H1 (cell line): ENCODE results near the gene QSOX1. TPM values are rescaled to one million over a fixed set of nuclear protein-coding genes. Genes with fewer than 3 reads are reported as not detected.

Experiments
- BRCA1 ChIP-seq: IDR thresholded peaks from 2 replicates; pipeline ENCODE4 v1.6.1; 2012; ENCODE audit warnings: low read depth, low read length, improper control_type of control experiment
- CHD2 ChIP-seq: IDR thresholded peaks from 2 replicates; pipeline ENCODE4 v1.6.1; 2012; ENCODE audit warnings: low read length, improper control_type of control experiment
- HDAC2 ChIP-seq, 2 experiments: fragments of 300-600 bp in 1 of 2; sonication (generic) in 1 of 2; IDR thresholded peaks; 2 replicates each; pipeline ENCODE4 v1.6.1; 2011 to 2012; ENCODE audit warnings: low read depth in 2 of 2, low read length in 2 of 2, mild to moderate bottlenecking in 2 of 2, moderate library complexity in 2 of 2, borderline replicate concordance in 1 of 2, inconsistent platforms in 1 of 2
- JUND ChIP-seq: IDR thresholded peaks from 2 replicates; pipeline ENCODE4 v1.6.1; 2011; ENCODE audit warnings: mild to moderate bottlenecking, improper control_type of control experiment, low read length
- NANOG ChIP-seq: IDR thresholded peaks from 2 replicates; pipeline ENCODE4 v1.6.1; 2011; ENCODE audit warnings: low read length, low read depth, mild to moderate bottlenecking, inconsistent platforms; ENCODE audit not compliant: insufficient read depth, poor library complexity, severe bottlenecking
- RBBP5 ChIP-seq: IDR thresholded peaks from 2 replicates; pipeline ENCODE4 v1.7.1; 2012; ENCODE audit warnings: low read depth, mild to moderate bottlenecking, inconsistent platforms, low read length, moderate library complexity, borderline replicate concordance
- SAP30 ChIP-seq: fragments of 300-600 bp; sonication (generic); IDR thresholded peaks from 2 replicates; pipeline ENCODE4 v1.7.1; 2012; ENCODE audit warnings: low read length, moderate library complexity, mild to moderate bottlenecking, inconsistent platforms; ENCODE audit not compliant: insufficient read depth, insufficient replicate concordance
- polyA plus RNA-seq, 7 experiments: library from polyadenylated mRNA; depleted of rRNA in 3 of 7; stranded (reverse) in 5 of 7; unstranded in 2 of 7; fragments of >200 nt in 5 of 7; fragments of 200-250 nt in 2 of 7; gene quantifications; 1 replicate in 5 of 7; 2 replicates in 1 of 7; 4 replicates in 1 of 7; pipeline versions ENCODE4 v1.2.1 to v1.2.3, GENCODE V29; 2011 to 2013; ENCODE audit warnings: missing spikeins in 2 of 7, mixed read lengths in 2 of 7
- total RNA-seq: library from RNA; stranded (reverse); fragmentation: NEBNext Ultra II Directional; extraction: Animal tissue kit (Norgen Biotek cat#: 25700); gene quantifications from 2 replicates; pipeline ENCODE4 v1.2.1, GENCODE V29; 2021
- TF ChIP-seq, protein P1 (sequence below): fragments of 300-600 bp; sonication (generic); IDR thresholded peaks from 2 replicates; pipeline ENCODE4 v1.7.1; 2012; ENCODE audit warnings: low read length, moderate library complexity, mild to moderate bottlenecking, inconsistent platforms; ENCODE audit not compliant: insufficient replicate concordance
- TF ChIP-seq, protein P2 (sequence below): IDR thresholded peaks from 2 replicates; pipeline ENCODE4 v1.6.1; 2012; ENCODE audit warnings: inconsistent platforms

QSOX1 gene
- total and polyA plus RNA-seq, 2 of the 8 experiments (the other 6 are each of a cell fraction or from before 2014, with no cell fraction given), result 97.7 to 123 TPM

DNA sequence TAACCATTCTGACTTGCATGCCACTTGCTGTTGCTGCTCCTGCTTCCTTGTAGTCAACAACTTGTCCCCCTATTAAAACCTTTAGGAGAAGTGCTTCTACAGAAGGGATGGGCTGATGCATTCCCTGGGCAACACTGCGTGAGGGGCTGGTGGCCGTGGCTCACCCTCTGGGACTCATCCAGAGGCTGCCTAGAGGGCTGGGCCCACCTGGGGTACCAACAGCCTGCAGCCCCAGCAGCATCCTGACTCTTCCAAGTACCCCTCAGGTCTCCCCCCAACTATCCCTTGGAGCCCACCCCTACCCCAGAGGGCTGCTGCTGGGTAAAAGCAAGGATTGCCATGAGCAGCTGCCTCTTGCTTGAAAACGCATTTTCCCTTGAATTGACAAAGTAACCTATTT is 40.7 kb downstream of the QSOX1 start (continued):
- TF ChIP-seq, protein P1, sequence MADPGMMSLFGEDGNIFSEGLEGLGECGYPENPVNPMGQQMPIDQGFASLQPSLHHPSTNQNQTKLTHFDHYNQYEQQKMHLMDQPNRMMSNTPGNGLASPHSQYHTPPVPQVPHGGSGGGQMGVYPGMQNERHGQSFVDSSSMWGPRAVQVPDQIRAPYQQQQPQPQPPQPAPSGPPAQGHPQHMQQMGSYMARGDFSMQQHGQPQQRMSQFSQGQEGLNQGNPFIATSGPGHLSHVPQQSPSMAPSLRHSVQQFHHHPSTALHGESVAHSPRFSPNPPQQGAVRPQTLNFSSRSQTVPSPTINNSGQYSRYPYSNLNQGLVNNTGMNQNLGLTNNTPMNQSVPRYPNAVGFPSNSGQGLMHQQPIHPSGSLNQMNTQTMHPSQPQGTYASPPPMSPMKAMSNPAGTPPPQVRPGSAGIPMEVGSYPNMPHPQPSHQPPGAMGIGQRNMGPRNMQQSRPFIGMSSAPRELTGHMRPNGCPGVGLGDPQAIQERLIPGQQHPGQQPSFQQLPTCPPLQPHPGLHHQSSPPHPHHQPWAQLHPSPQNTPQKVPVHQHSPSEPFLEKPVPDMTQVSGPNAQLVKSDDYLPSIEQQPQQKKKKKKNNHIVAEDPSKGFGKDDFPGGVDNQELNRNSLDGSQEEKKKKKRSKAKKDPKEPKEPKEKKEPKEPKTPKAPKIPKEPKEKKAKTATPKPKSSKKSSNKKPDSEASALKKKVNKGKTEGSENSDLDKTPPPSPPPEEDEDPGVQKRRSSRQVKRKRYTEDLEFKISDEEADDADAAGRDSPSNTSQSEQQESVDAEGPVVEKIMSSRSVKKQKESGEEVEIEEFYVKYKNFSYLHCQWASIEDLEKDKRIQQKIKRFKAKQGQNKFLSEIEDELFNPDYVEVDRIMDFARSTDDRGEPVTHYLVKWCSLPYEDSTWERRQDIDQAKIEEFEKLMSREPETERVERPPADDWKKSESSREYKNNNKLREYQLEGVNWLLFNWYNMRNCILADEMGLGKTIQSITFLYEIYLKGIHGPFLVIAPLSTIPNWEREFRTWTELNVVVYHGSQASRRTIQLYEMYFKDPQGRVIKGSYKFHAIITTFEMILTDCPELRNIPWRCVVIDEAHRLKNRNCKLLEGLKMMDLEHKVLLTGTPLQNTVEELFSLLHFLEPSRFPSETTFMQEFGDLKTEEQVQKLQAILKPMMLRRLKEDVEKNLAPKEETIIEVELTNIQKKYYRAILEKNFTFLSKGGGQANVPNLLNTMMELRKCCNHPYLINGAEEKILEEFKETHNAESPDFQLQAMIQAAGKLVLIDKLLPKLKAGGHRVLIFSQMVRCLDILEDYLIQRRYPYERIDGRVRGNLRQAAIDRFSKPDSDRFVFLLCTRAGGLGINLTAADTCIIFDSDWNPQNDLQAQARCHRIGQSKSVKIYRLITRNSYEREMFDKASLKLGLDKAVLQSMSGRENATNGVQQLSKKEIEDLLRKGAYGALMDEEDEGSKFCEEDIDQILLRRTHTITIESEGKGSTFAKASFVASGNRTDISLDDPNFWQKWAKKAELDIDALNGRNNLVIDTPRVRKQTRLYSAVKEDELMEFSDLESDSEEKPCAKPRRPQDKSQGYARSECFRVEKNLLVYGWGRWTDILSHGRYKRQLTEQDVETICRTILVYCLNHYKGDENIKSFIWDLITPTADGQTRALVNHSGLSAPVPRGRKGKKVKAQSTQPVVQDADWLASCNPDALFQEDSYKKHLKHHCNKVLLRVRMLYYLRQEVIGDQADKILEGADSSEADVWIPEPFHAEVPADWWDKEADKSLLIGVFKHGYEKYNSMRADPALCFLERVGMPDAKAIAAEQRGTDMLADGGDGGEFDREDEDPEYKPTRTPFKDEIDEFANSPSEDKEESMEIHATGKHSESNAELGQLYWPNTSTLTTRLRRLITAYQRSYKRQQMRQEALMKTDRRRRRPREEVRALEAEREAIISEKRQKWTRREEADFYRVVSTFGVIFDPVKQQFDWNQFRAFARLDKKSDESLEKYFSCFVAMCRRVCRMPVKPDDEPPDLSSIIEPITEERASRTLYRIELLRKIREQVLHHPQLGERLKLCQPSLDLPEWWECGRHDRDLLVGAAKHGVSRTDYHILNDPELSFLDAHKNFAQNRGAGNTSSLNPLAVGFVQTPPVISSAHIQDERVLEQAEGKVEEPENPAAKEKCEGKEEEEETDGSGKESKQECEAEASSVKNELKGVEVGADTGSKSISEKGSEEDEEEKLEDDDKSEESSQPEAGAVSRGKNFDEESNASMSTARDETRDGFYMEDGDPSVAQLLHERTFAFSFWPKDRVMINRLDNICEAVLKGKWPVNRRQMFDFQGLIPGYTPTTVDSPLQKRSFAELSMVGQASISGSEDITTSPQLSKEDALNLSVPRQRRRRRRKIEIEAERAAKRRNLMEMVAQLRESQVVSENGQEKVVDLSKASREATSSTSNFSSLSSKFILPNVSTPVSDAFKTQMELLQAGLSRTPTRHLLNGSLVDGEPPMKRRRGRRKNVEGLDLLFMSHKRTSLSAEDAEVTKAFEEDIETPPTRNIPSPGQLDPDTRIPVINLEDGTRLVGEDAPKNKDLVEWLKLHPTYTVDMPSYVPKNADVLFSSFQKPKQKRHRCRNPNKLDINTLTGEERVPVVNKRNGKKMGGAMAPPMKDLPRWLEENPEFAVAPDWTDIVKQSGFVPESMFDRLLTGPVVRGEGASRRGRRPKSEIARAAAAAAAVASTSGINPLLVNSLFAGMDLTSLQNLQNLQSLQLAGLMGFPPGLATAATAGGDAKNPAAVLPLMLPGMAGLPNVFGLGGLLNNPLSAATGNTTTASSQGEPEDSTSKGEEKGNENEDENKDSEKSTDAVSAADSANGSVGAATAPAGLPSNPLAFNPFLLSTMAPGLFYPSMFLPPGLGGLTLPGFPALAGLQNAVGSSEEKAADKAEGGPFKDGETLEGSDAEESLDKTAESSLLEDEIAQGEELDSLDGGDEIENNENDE, result no peak
- TF ChIP-seq BRCA1 (no peak), SAP30 (no peak), RBBP5 (no peak), CHD2 (no peak), JUND (no peak), HDAC2 (IDR thresholded peaks at IDR 0.05; ENCODE audit: borderline replicate concordance in 1 of 2, low read depth in 2 of 2, low read length in 2 of 2) (no peak), NANOG (no peak)
- TF ChIP-seq, protein P2, sequence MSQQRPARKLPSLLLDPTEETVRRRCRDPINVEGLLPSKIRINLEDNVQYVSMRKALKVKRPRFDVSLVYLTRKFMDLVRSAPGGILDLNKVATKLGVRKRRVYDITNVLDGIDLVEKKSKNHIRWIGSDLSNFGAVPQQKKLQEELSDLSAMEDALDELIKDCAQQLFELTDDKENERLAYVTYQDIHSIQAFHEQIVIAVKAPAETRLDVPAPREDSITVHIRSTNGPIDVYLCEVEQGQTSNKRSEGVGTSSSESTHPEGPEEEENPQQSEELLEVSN, result no peak
